HUDEP-2 (cell line): ENCODE results near the gene FGA.

Source experiments
- DNase-seq, 76 experiments: peaks; one replicate each; lab custom pipeline; 2025; ENCODE audit not compliant: unreplicated experiment in 76 of 76; lab: John Stamatoyannopoulos, UW

Gene FGA

GRCh38 chr4:154590329-154591006 is at the start of gene FGA:
Gene FGA, minus strand, starts transcription at chr4:154590742. Its CDS starts 55 bp downstream, at chr4:154590687.
- no peak for DNase-seq

- no peak for DNase-seq
Observed at GRCh38 chr4:154634058-154634457, 43.5 kb upstream of the FGA start.

GRCh38 chr4:154631828-154632227 is 41.3 kb upstream of the FGA start:
- DNase-seq, result no peak

- DNase-seq, result no peak
Observed at GRCh38 chr4:154630324-154630723, 39.8 kb upstream of the FGA start.

- peak in 50 of 76 experiments; percentile 2 to 63 (median 27) for DNase-seq
Observed at GRCh38 chr4:154626793-154627484, 36.4 kb upstream of the FGA start.

- DNase-seq, result no peak
Observed at GRCh38 chr4:154625971-154626370, 35.4 kb upstream of the FGA start.

- no peak for DNase-seq
Observed at GRCh38 chr4:154623995-154624394, 33.5 kb upstream of the FGA start.

GRCh38 chr4:154623436-154623835 is 32.9 kb upstream of the FGA start:
- peak in 8 of 76 experiments; percentile 1 to 16 (median 8) for DNase-seq

- DNase-seq, result peak in 12 of 76 experiments; percentile 0 to 19 (median 8)
Observed at GRCh38 chr4:154622598-154622997, 32.1 kb upstream of the FGA start.

GRCh38 chr4:154620111-154620510 is 29.6 kb upstream of the FGA start:
- DNase-seq, result no peak

- peak in 43 of 76 experiments; percentile 1 to 53 (median 17) for DNase-seq
Observed at GRCh38 chr4:154618708-154619315, 28.3 kb upstream of the FGA start.

GRCh38 chr4:154617820-154618317 is 27.3 kb upstream of the FGA start:
- no peak for DNase-seq

GRCh38 chr4:154616731-154617130 is 26.2 kb upstream of the FGA start:
- DNase-seq, result no peak

- DNase-seq, result peak in 1 of 76 experiments; percentile 0
Observed at GRCh38 chr4:154616287-154616686, 25.7 kb upstream of the FGA start.

- no peak for DNase-seq
Observed at GRCh38 chr4:154615211-154615610, 24.7 kb upstream of the FGA start.

GRCh38 chr4:154614306-154614705 is 23.8 kb upstream of the FGA start:
- no peak for DNase-seq

GRCh38 chr4:154612472-154613414 is 22.2 kb upstream of the FGA start, which contains the start of gene FGG:
Gene FGG, minus strand, starts transcription at chr4:154612656. Its CDS starts 47 bp downstream, at chr4:154612609.
- no peak for DNase-seq

GRCh38 chr4:154611833-154612232 is 21.3 kb upstream of the FGA start:
- DNase-seq, result no peak

- DNase-seq, result no peak
Observed at GRCh38 chr4:154610582-154610981, 20.0 kb upstream of the FGA start.

- DNase-seq, result no peak
Observed at GRCh38 chr4:154609532-154609931, 19.0 kb upstream of the FGA start.
